GM12873 (cell line): ENCODE measurements around the gene IGSF9.

Experiments used
- CTCF ChIP-seq: IDR thresholded peaks from 2 replicates; pipeline ENCODE4 v1.5.1; 2012; ENCODE audit warnings: low read depth, mild to moderate bottlenecking, moderate library complexity, low read length, control low read depth; ENCODE audit not compliant: insufficient read depth; ENCODE audit errors: missing control alignments

IGSF9 gene

GRCh38 chr1:159877695-159878444, 67.5 kb downstream of the IGSF9 start:
- TF ChIP-seq CTCF: no peak
